ENCODE data around the gene ASB17. TPM values are rescaled to one million over a fixed set of nuclear protein-coding genes. Genes with fewer than 3 reads are reported as not detected.

ASB17 gene
- total RNA-seq, 1 donor from 2014 or later: not detected

- H3K27me3 ChIP-seq (ENCODE audit: control insufficient read depth, insufficient read depth, low read length): no peaks in the 10 kb centered on the region
- no peak for TF ChIP-seq CTCF (IDR thresholded peaks at IDR 0.05; ENCODE audit: insufficient read depth, low read length, severe bottlenecking)
- H3K36me3 ChIP-seq (ENCODE audit: control insufficient read depth, insufficient read depth, low read length): no peaks in the 10 kb centered on the region
- FAIRE-seq (no peak), DNase-seq (ENCODE audit: low read depth) (peak; percentile 20)
- no peak overlapping the region for H3K4me3 ChIP-seq (ENCODE audit: low read depth, low read length)
These were observed 4.8 kb upstream of the ASB17 start for GRCh38 chr1:75937034-75937433.

GRCh38 chr1:75922698-75923097, 9.5 kb downstream of the ASB17 start:
- no peaks in the 10 kb centered on the region for H3K36me3 ChIP-seq (ENCODE audit: control insufficient read depth, insufficient read depth, low read length)
- no peak for TF ChIP-seq CTCF (IDR thresholded peaks at IDR 0.05; ENCODE audit: insufficient read depth, low read length, severe bottlenecking)
- DNase-seq (ENCODE audit: low read depth) (no peak), FAIRE-seq (no peak)
- no peak overlapping the region for H3K4me3 ChIP-seq (ENCODE audit: low read depth, low read length)
- H3K27me3 ChIP-seq (ENCODE audit: control insufficient read depth, insufficient read depth, low read length): no peaks in the 10 kb centered on the region

GRCh38 chr1:75916834-75917233, 15.4 kb downstream of the ASB17 start:
- H3K36me3 ChIP-seq (ENCODE audit: control insufficient read depth, insufficient read depth, low read length): no peaks in the 10 kb centered on the region
- TF ChIP-seq CTCF (IDR thresholded peaks at IDR 0.05; ENCODE audit: insufficient read depth, low read length, severe bottlenecking): no peak
- DNase-seq (ENCODE audit: low read depth) (no peak), FAIRE-seq (no peak)
- H3K4me3 ChIP-seq (ENCODE audit: low read depth, low read length): no peak overlapping the region
- H3K27me3 ChIP-seq (ENCODE audit: control insufficient read depth, insufficient read depth, low read length): no peaks in the 10 kb centered on the region

- DNase-seq (ENCODE audit: low read depth) (peak; percentile 55), FAIRE-seq (peak; percentile 75)
- Histone ChIP-seq H3K36me3 (ENCODE audit: control insufficient read depth, insufficient read depth, low read length) (no peaks in the 10 kb centered on the region), H3K27me3 (ENCODE audit: control insufficient read depth, insufficient read depth, low read length) (no peaks in the 10 kb centered on the region), H3K4me3 (ENCODE audit: low read depth, low read length) (no peak overlapping the region)
- TF ChIP-seq CTCF (IDR thresholded peaks at IDR 0.05; ENCODE audit: insufficient read depth, low read length, severe bottlenecking): peak; percentile 49
These were observed 23.5 kb downstream of the ASB17 start for GRCh38 chr1:75908717-75909152.

GRCh38 chr1:75901371-75901770, 30.8 kb downstream of the ASB17 start:
- H3K27me3 ChIP-seq (ENCODE audit: control insufficient read depth, insufficient read depth, low read length): no peaks in the 10 kb centered on the region
- FAIRE-seq (no peak), DNase-seq (ENCODE audit: low read depth) (no peak)
- H3K36me3 ChIP-seq (ENCODE audit: control insufficient read depth, insufficient read depth, low read length): no peaks in the 10 kb centered on the region
- no peak for TF ChIP-seq CTCF (IDR thresholded peaks at IDR 0.05; ENCODE audit: insufficient read depth, low read length, severe bottlenecking)
- no peak overlapping the region for H3K4me3 ChIP-seq (ENCODE audit: low read depth, low read length)

- DNase-seq (ENCODE audit: low read depth) (no peak), FAIRE-seq (no peak)
- Histone ChIP-seq H3K27me3 (ENCODE audit: control insufficient read depth, insufficient read depth, low read length) (no peaks in the 10 kb centered on the region), H3K36me3 (ENCODE audit: control insufficient read depth, insufficient read depth, low read length) (no peaks in the 10 kb centered on the region), H3K4me3 (ENCODE audit: low read depth, low read length) (no peak overlapping the region)
- TF ChIP-seq CTCF (IDR thresholded peaks at IDR 0.05; ENCODE audit: insufficient read depth, low read length, severe bottlenecking): no peak
These were observed 47.8 kb downstream of the ASB17 start for GRCh38 chr1:75884437-75884836.

Measured in bronchial epithelial cell (primary cell).